GM19351 (cell line): ENCODE data around the gene USH1G.
"Not testable (repeated sequence)": the region's sequence is repeated elsewhere in the genome, so short reads cannot be mapped to it uniquely, and the experiment has no call there.

Experiments used
- ATAC-seq: cut with Tn5 transposase; IDR thresholded peaks from one replicate; pipeline ENCODE4 v1.9.1; 2021; ENCODE audit warnings: mild to moderate bottlenecking, moderate library complexity; ENCODE audit not compliant: unreplicated experiment

The USH1G gene

DNA sequence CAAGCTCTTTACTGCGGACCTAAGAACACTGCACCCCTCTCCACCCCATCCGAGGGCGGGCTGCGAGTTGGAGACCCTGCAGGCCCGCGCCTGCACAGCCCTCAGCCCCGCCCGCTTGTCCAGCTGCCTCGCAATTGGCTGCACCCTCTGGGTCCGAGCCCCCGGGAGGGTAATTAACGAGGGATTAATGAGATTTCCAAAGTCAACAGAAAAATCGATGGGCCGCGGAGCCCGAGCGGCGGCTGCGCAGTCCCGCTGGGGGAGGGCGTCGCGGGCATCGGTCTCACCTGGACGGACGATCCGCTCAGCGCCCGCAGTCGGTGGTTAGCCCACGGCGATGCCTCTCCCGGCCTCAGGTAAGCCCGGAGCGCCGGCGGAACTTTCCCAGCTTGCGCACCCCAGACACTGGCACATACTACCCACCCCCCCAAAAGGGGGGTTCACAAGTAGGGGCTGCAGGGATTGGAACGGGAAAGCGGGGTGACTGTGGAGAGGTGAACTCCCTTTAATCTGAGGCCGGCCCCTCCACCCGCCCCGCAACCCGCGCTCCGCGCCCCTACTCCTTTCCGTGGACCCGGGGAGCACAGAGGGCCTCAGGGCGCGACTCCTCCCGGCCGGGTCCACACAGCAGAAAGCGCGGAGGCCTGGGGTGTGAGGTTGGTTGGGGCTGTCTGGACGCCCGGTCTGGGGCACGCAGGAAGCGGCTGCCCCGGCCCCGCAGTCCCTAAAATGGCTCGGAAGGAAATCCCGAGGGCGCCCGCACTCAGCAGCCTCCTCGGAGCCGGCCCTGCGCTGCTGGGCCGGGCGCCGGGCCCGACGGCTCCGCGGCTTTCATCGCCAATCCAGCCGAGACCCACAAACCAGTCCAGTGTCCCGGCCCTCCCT, 12.8 kb upstream of the USH1G start, which contains the start of gene OTOP3:
TSS of gene OTOP3 (plus strand) at position 314 of the 885 bp plus-strand sequence. CDS start at position 338, 24 bp downstream.
- no peak for ATAC-seq

DNA sequence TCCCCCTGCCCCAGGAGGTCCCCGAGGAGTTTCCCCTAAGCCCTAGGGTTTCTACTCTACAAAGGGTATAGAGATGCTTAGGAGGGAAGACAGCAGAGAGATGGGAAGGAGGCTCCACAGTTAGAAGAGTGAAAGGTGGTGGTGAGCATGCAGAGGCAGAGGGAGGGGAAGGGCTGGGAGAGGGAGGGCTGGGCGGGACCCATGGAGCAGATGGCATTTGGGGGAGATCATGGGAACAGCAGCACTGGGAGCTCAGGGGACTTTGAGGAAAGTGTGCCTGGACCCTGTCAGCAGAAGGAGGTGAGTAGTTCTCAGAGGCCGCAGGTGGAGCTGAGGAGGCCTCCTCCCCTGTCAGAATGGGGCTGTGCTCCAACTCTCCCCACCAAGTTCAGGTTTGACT, 12.0 kb upstream of the USH1G start:
- ATAC-seq: no peak

- ATAC-seq: no peak
Observed at GRCh38 chr17:74930535-74931036, 7.5 kb upstream of the USH1G start.

DNA sequence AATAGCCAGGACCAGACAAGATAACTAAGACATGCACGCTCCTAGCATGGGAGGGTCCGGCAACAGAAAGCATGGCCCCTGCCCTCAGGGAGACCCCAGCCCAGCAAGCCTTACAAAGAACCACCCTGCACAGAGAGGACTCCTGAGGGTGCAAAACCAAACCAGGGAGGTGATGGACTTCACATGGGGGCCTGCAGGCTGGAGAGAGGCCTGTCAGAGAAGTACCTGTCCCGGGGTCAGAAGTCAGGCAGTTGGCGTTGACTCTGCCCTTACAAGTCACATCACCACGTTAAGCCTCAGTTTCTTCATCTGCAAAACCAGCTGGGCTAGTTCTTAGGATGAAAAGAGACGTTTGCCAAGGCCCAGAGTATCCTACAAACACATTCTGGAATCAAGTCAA, 5.7 kb upstream of the USH1G start:
- no peak for ATAC-seq

- no peak for ATAC-seq
Observed at GRCh38 chr17:74925242-74925641, 2.2 kb upstream of the USH1G start.

GRCh38 chr17:74924250-74924948, 1.3 kb upstream of the USH1G start, which contains the start of gene OTOP2:
Gene OTOP2, plus strand, starts transcription at chr17:74924273. Its CDS starts 360 bp downstream, at chr17:74924633.
- ATAC-seq: no peak

DNA sequence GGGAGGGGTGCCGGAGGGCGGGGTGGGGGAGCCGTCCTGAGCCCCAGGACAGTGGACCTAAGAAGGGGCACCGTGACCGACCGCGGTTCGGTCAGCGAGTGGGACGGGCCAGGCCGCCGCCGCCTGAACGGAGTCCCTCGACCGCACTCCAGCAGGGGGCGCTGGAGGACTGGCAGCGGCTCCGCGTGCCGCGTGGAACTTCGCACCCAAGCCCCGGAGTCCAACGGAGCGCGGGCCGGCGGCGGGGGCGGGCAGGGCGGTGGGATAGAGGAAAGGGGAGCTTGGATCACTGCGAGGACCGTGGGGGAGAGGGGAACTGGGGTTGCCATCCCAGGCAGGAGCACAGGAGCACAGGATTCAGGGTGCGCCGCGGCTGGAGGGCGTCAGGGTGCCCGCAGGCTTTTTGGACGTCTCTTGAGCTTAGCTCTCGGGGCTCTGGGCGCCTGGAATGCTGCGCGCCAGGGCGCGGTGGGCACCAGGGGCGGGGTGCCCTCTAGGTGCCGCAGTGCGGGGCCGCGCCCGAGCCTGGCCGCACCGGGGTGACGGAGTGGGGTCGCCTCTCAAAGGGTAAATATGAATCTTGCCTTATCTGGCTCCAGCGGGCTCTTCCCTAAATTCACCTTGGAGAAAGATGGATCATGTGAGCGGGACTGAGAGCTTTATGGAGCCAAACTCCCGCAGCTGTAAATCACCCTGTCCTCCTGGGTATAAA, 639 bp upstream of the USH1G start:
- ATAC-seq: no peak

DNA sequence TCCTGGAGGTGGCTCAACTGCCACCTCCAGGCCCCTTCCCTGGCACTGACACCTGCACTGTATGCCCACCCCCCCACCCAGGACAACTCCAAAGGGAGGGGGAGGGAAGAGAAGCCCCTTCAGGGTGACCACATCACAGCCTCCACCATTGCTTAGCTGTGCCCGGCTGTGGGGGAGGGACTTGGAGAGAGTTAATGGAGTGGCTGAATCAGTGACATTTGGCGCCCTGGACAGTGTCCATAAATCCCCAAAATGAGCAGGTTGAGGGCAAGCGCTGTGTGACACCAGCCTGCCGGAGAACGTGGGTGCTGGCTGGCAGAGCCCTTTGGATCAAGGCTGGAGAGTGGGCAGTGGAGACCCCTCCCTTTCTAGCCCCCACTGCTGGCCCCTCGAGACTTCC, 883 bp downstream of the USH1G start:
- ATAC-seq: no peak

- ATAC-seq: no peak
Observed at GRCh38 chr17:74921769-74922168, 1.3 kb downstream of the USH1G start.

GRCh38 chr17:74921026-74921681, 1.9 kb downstream of the USH1G start:
- no peak for ATAC-seq

- no peak for ATAC-seq
Observed at GRCh38 chr17:74920642-74921025, 2.4 kb downstream of the USH1G start.

DNA sequence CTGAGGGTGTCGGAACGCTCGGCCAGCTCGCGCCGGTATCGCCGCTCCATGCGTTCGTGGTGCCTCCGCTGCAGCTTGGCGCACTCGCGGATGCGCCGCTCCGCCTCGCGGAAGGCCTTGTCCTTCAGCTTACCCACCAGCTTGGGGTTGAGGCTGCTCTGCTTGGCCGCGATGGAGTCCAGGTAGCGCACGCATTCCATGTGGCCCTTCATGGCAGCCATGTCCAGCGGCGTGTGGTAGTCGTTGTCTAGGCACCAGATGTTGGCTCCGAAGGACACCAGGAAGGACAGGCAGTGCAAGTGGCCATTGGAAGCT, 2.8 kb downstream of the USH1G start:
- ATAC-seq: no peak

DNA sequence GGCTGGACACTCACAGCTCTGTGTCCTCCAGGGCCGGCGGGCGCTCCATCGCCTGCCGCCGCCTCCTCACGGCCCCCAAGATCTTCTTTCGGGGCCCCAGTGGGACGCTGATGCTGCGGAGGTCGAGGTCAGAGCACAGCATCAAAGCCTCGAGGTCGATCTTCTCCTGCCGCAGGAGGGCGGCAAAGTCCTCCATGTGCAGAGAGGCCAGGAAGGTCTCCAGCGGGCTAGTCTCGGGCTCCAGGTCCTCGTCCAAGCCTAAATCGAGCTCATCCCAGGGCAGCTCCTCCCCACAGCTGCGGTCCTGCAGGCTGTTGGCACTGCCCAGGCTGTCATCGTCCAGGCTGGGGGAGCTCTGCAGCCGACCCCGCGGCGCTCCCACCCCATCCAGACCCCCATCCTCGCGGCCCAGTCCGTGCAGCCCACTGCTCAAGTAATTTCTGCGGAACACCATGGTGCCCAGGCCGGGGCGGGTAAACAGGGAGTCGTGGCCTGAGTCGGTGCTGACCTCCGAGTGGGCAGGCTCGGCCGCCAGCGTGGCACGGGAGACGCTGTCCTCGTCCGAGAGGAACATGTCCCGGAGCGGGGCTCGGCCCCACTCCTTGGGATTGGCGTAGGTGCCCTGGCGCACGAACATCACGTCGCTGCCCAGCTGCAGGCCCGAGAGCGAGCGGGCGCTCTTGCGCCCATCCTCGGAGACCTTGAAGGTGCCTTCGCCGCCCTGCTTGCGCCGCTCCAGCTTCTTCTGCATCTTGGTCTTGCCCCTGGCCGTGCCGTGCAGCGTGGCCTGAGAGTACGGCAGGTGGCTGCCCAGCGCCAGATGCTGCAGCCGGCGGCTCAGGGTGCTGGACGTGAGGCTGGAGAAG, 3.4 kb downstream of the USH1G start:
- no peak for ATAC-seq

DNA sequence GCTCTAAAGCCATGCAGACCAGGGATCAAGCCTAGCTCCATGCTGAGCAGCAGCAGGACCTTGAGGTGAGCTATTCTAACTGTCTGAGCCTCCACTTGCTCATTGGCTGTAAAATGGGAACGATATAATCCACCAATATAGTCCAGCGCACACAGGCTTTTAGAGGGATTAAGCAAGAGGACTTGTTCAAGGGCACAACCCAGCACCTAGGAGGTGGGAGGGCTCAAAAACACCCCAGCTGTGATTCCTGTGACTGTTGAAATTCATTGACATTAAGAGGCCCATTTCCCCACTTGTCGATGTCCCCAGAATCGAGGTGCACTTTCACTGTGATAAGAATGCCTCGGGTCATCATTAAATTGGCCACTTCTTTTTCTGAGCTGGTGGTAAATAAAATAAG, 4.1 kb downstream of the USH1G start:
- no peak for ATAC-seq

DNA sequence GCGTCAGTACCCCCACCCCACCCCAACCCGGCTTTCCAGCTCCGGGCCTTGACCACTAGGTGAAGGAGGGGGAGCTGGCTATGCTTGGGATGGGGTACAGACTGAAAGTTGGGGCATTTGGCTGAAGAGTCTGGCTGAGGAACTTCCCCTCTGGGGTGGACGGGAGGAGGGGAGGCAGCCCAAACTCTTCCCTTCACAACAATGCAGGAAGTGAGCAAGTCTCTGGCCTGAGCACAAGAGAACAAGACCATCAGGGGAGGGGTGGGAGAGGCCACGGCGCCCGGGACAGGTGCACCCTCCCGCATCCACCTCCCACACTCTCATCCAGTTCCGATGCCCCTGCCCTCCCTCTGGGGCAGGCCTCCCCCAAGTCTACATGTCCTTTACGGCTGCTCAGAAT, 5.6 kb downstream of the USH1G start:
- no peak for ATAC-seq

DNA sequence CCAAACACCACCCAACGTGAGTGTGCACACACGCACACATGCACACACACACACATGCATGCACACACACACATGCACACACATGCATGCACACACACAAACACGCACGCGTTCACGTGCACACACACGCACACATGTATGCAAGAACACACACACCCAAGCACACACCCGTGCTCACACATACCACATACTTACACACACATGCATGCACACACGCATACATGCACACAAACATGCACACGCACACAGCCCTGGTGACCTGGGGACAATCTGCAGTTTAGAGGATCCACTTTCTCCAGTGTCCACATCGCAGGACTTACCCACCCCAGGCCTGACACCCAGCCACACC, 6.2 kb downstream of the USH1G start:
- ATAC-seq: no peak

DNA sequence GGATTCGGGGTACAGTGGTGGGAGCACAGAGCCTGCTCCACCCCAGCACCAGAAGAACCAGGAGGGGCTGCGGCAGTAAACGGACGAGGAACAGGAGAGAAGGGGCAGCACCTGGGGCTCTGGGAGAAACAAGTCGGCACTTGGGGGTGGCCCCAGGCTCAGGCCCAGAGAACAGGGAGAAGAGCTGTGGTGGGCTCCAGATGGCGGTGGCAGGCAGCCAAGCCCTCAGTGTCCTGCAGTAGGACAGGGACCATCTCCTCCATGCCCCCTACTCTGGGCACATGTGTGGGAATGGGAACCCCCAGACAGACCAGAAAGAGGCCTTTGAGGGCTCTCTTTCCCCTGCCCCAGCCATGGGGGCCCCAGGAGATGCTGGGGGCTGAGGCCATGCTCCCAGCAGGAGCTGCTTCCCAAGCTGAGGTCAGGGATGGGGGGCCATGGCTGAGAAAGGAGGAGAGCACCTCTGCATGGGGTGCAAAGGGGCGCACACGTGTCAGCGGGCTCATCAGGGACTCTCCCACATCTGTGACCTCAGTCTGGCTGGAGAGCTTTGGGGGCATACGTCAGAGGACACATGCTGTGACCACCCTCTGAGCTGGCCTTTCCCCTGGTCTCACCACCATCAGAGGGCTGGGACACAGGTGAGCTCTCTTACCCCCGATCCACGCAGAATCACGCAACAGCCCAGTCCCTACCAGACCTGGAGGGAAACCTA, 6.8 kb downstream of the USH1G start:
- ATAC-seq: no peak

DNA sequence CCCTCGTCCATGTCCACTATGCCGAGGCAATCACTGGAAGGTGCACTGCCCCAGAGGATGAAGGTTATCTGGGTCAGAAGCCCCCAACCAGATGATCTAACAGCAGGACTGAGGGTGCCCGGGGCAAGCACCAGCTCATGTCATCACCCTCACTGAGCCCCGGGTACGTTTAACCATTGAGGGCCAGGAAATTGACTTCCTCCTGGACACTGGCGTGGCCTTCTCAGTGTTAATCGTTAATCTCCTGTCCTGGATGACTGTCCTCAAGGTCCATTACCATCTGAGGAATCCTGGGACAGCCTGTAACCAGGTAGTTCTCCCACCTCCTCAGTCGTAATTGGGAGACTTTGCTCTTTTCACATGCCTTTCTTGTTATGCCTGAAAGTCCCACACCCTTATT, 11.6 kb downstream of the USH1G start:
- ATAC-seq: not testable (repeated sequence)

DNA sequence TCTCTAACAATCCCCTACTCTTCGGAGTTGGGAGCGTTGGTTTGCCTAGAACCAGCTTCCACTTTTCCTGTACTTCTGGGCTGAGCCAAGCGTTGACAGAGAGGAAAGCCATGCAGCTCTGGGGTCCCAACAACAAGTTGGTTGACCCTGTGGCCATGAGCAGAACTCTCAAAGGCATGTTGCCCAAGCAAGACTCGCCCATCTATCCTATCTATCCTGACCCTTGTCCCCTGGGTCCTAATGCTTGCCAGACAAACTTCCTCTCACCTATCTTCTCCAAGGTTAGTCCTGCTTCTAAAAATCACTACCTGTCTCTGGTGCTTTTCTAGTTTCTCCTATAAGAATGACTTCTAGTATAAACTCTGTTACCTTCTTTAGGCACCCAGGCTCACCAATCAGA, 14.0 kb downstream of the USH1G start:
- ATAC-seq: not testable (repeated sequence)
